GM12872 (cell line): ENCODE data around the gene GPR132.

Source experiments
- TF ChIP-seq, protein P1 (sequence below): IDR thresholded peaks from 3 replicates; pipeline ENCODE4 v1.5.1; 2011; ENCODE audit warnings: low read depth, mild to moderate bottlenecking, low read length, moderate library complexity; ENCODE audit not compliant: insufficient read depth

Gene GPR132, protein sequence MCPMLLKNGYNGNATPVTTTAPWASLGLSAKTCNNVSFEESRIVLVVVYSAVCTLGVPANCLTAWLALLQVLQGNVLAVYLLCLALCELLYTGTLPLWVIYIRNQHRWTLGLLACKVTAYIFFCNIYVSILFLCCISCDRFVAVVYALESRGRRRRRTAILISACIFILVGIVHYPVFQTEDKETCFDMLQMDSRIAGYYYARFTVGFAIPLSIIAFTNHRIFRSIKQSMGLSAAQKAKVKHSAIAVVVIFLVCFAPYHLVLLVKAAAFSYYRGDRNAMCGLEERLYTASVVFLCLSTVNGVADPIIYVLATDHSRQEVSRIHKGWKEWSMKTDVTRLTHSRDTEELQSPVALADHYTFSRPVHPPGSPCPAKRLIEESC

DNA sequence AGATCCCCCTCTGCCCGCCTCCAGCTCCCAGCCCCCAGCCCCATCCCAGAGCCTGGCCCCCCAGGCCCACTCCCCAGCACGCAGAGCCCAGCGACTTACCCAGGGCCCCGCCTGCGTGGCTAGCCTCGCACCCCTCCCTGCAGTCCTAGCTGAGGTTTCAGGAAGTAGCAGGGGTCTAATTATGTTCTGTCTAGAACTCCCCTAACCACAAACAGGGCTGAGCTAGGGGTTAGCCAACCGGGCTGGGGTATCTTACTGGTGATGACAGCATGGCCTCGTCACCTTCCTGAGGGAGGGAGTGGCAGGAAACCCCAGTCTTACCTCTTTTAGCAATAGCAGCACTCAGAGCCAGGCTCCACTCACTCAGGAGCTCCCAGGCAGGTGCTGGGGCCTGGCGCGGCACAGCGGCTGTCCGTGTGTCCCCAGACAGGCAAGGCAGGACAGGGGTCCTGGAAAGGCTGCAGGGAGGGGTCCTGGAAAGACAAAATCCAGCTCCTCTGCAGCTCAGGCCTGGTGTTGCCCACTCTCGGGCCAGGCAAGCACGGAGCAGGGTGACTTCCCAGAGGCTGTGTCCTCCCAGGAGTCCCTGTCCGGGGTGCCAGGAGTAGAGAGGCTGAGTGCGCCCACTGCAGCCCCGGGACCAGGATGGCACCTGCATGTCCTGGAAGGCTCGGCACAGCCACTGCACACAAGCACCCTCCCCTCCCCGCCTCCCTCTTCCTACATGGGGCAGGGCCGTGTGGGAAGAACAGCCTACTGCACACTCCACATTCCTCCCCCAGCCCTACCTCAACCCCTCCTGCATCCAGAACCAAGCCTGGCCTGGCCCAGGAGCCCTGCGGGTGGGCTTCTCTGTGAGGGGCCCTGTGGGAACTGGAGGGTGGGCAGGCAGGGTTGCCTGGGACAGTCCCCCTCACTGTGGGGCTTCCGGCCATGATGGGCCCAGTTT lies at the start of gene GPR132:
TSS of gene GPR132 (minus strand) at position 151 of the 949 bp plus-strand sequence. CDS start 10,010 bp downstream, outside the sequence.
- TF ChIP-seq, protein P1, sequence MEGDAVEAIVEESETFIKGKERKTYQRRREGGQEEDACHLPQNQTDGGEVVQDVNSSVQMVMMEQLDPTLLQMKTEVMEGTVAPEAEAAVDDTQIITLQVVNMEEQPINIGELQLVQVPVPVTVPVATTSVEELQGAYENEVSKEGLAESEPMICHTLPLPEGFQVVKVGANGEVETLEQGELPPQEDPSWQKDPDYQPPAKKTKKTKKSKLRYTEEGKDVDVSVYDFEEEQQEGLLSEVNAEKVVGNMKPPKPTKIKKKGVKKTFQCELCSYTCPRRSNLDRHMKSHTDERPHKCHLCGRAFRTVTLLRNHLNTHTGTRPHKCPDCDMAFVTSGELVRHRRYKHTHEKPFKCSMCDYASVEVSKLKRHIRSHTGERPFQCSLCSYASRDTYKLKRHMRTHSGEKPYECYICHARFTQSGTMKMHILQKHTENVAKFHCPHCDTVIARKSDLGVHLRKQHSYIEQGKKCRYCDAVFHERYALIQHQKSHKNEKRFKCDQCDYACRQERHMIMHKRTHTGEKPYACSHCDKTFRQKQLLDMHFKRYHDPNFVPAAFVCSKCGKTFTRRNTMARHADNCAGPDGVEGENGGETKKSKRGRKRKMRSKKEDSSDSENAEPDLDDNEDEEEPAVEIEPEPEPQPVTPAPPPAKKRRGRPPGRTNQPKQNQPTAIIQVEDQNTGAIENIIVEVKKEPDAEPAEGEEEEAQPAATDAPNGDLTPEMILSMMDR = no peak

DNA sequence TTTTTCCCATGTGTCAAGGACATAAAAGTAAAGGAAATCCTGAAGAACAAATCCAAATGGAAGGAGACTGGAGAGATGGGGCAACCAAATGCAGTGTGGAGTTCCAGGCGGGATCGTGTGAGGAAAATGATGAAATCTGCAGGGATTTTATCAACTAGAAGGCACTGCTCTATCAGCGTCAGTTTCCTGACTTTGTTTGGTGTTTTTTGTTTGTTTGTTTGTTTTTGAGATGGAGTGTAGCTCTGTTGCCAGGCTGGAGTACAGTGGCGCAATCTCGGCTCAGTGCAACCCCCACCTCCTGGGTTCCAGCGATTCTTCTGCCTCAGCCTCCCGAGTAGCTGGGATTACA lies 43.3 kb upstream of the GPR132 start:
- TF ChIP-seq, protein P1 = no peak

DNA sequence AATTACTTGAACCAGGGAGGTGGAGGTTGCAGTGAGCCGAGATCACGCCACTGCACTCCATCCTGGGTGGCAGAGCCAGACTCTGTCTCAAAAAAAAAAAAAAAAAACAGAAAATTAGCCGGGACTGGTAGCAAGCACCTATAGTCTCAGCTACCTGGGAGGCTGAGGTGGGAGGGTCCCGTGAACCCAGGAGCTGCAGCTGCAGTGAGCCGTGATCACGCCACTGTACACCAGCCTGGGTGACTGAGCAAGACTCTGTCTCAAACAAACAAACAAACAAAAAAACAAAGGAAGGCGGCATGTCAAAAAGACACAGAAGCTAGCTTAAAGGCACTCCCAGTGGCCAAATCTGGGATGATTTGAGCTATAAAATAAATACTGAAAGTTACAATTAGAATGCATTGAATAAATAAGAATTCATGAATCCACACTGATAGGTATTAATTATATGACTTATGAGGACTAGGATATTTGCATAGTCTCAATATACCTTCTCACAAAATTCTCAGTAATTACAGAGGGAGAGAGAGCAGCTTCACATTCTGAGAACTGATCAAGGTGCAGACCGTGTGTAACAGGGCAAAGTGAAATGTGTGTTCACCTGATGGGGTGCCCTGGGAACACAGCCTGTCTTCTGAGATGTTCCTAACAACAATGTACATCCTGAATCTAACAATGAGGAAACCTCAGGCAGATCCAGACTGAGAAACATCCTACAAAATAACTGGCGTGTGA lies 42.7 kb upstream of the GPR132 start:
- TF ChIP-seq, protein P1 = no peak

DNA sequence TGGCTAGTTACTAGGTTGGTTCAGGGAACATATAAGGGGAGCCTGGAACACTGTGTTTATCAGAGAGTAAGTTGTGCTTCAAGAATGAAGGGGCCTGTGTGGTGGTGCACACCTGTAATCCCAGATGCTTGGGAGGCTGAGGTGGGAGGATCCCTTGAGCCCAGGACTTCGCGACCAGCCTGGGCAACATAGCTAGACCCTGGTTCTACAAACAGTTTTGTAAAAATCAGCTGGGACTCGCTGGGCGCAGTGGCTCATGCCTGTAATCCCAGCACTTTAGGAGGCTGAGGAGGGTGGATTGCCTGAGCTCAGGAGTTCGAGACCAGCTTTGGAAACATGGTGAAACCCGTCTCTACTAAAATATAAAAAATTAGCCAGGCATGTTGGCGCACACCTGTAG lies 42.1 kb upstream of the GPR132 start:
- TF ChIP-seq, protein P1 = no peak

DNA sequence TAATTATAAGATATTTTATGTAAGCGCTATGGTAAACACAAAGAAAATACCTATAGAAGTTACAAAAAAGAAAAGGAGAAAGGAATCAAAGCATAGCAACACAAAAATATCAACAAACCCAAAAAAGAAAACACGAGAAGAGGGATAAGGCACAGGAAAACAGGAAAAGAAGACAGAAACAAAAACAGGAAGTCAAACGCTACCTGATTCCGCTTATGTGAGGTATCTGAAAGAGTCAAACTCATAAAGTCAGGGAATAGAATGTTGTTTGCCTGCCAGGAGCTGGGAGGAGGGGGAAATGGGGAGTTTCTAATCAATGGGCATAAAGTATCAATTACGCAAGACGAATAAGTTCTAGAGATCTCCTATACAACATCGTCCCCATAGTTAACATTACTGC lies 39.9 kb upstream of the GPR132 start:
- TF ChIP-seq, protein P1 = no peak

DNA sequence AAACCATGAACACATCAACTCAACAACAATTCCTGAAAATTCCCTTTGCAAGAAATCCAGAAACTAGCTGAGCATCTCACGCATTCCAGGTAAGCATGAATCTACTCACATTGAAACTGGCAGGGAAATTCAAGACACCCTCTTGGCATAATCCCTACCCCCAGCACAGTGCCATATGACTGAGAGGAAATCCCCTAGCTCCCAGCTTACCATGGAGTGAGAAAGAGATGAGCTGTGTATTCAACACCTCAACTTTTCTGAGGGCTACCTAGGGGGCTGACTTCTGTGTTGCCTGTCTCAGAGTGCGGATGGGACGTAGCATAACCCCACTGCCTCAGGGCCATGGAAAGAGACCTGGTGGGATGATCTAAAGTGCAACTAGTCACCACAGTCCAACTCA lies 37.7 kb upstream of the GPR132 start:
- TF ChIP-seq, protein P1 = no peak
